Esophagus (tissue), 2 donors: ENCODE results near the gene RELT. TPM values are rescaled to one million over a fixed set of nuclear protein-coding genes. Genes with fewer than 3 reads are reported as not detected.

Experiments used
- H3K27ac ChIP-seq, 2 donors: one replicate each; pipeline ENCODE4 v1.5.1; 2013; ENCODE audit warnings: low read depth in 2 of 2, mild to moderate bottlenecking in 2 of 2, inconsistent platforms in 1 of 2, low read length in 1 of 2, moderate library complexity in 1 of 2
- H3K27me3 ChIP-seq, 2 donors: one replicate each; pipeline ENCODE4 v1.6.1; 2013; ENCODE audit warnings: low read length in 2 of 2, control low read depth in 1 of 2, mild to moderate bottlenecking in 1 of 2; ENCODE audit not compliant: insufficient read depth in 2 of 2, control insufficient read depth in 1 of 2
- H3K36me3 ChIP-seq, 2 donors: one replicate each; pipeline ENCODE4 v1.6.1; 2013; ENCODE audit warnings: low read length in 1 of 2; ENCODE audit not compliant: control insufficient read depth in 2 of 2, insufficient read depth in 2 of 2
- H3K4me1 ChIP-seq, 2 donors: one replicate each; pipeline ENCODE4 v1.6.1; 2013; ENCODE audit warnings: low read length in 1 of 2; ENCODE audit not compliant: control insufficient read depth in 2 of 2, insufficient read depth in 2 of 2
- H3K4me3 ChIP-seq, 2 donors: one replicate each; pipeline ENCODE4 v1.5.1; 2013; ENCODE audit warnings: low read length in 2 of 2, mild to moderate bottlenecking in 2 of 2, low read depth in 1 of 2, moderate library complexity in 1 of 2
- H3K9me3 ChIP-seq, 2 donors: one replicate each; pipeline ENCODE4 v1.6.1; 2013; ENCODE audit warnings: mild to moderate bottlenecking in 2 of 2, low read depth in 1 of 2, low read length in 1 of 2, moderate library complexity in 1 of 2; ENCODE audit not compliant: control insufficient read depth in 2 of 2, insufficient read depth in 1 of 2
- WGBS, 2 donors: extraction: QIAGEN DNeasy Blood & Tissue Kit; methylation state at CpG; one replicate each; pipeline ENCODE4 v1.1.7; 2013; 5-methylcytosine and 5-hydroxymethylcytosine counted together
- polyA plus RNA-seq, 2 donors: library from polyadenylated mRNA; stranded (reverse); fragments of 200-250 nt; gene quantifications; one replicate each; pipeline ENCODE4 v1.2.3, GENCODE V29; 2013
- donor health status: healthy with polysubstance abuse.
- donor health status: Bipolar disorder and iron deficiency.

Gene RELT
- polyA plus RNA-seq, result 1 to 10 TPM; 3.8 to 3.9 TPM

GRCh38 chr11:73376160-73376802 is at the start of gene RELT:
Gene RELT (plus strand): TSS chr11:73376399. CDS start chr11:73389137, 12,738 bp downstream.
- Histone ChIP-seq H3K4me1 (peaks cover 0 to 6% of the 10 kb centered on the region in 2 donors), H3K36me3 (no peaks in the 10 kb centered on the region), H3K4me3 (peak within 1 kb of the TSS; percentile 79 to 82), H3K27ac (peak within 1 kb of the TSS; percentile 79 to 88), H3K27me3 (no peaks in the 10 kb centered on the region), H3K9me3 (no peaks in the 10 kb centered on the region)
- WGBS, 2 donors, result 1% methylated on average over 81 to 96 of the region's 96 CpGs

GRCh38 chr11:73326929-73327811 is 49.0 kb upstream of the RELT start:
- peaks cover 0 to 17% of the 10 kb centered on the region in 2 donors for H3K4me1 ChIP-seq
- 62 to 64% methylated on average over 10 of the region's 10 CpGs for WGBS, 2 donors
- H3K36me3 ChIP-seq, result no peaks in the 10 kb centered on the region
- no peak overlapping the region for H3K4me3 ChIP-seq
- no peaks in the 10 kb centered on the region for H3K27me3 ChIP-seq
- H3K27ac ChIP-seq, result peak overlapping the region in 1 of 2 donors; percentile 26
- H3K9me3 ChIP-seq, result no peaks in the 10 kb centered on the region

GRCh38 chr11:73327812-73328364 is 48.3 kb upstream of the RELT start:
- H3K9me3 ChIP-seq, result no peaks in the 10 kb centered on the region
- H3K4me1 ChIP-seq, result peaks cover 0 to 17% of the 10 kb centered on the region in 2 donors

GRCh38 chr11:73330569-73331093 is 45.6 kb upstream of the RELT start:
- no peaks in the 10 kb centered on the region for H3K36me3 ChIP-seq
- no peak overlapping the region for H3K4me3 ChIP-seq
- no peaks in the 10 kb centered on the region for H3K27me3 ChIP-seq
- no peaks in the 10 kb centered on the region for H3K9me3 ChIP-seq
- peaks cover 4 to 5% of the 10 kb centered on the region in 2 donors for H3K4me1 ChIP-seq
- 61 to 73% methylated on average over 3 of the region's 3 CpGs for WGBS, 2 donors
- H3K27ac ChIP-seq, result peak overlapping the region; percentile 26 to 55

More at GRCh38 chr11:73327812-73328364, 48.3 kb upstream of the RELT start:
- Histone ChIP-seq H3K27me3 (no peaks in the 10 kb centered on the region), H3K36me3 (no peaks in the 10 kb centered on the region), H3K27ac (no peak overlapping the region), H3K4me3 (no peak overlapping the region)
- 69 to 78% methylated on average over 4 of the region's 4 CpGs for WGBS, 2 donors

- H3K4me3 ChIP-seq, result no peak overlapping the region
- H3K27ac ChIP-seq, result peak overlapping the region; percentile 26 to 55
- H3K4me1 ChIP-seq, result peaks cover 4 to 5% of the 10 kb centered on the region in 2 donors
- 56 to 58% methylated on average over 2 to 4 of the region's 4 CpGs for WGBS, 2 donors
- no peaks in the 10 kb centered on the region for H3K36me3 ChIP-seq
- H3K27me3 ChIP-seq, result no peaks in the 10 kb centered on the region
- H3K9me3 ChIP-seq, result no peaks in the 10 kb centered on the region
Observed at GRCh38 chr11:73331138-73331916, 44.9 kb upstream of the RELT start.

GRCh38 chr11:73333173-73333572 is 43.0 kb upstream of the RELT start:
- Histone ChIP-seq H3K9me3 (no peaks in the 10 kb centered on the region), H3K27me3 (no peaks in the 10 kb centered on the region), H3K4me3 (no peak overlapping the region), H3K4me1 (peaks cover 2 to 4% of the 10 kb centered on the region in 2 donors), H3K36me3 (no peaks in the 10 kb centered on the region), H3K27ac (no peak overlapping the region)
- 89 to 93% methylated on average over 11 of the region's 11 CpGs for WGBS, 2 donors

GRCh38 chr11:73333640-73334383 is 42.4 kb upstream of the RELT start:
- H3K4me3 ChIP-seq, result no peak overlapping the region
- H3K4me1 ChIP-seq, result peaks cover 2 to 4% of the 10 kb centered on the region in 2 donors
- no peaks in the 10 kb centered on the region for H3K27me3 ChIP-seq
- H3K27ac ChIP-seq, result peak overlapping the region; percentile 35 to 66
- no peaks in the 10 kb centered on the region for H3K9me3 ChIP-seq
- WGBS, 2 donors, result 71 to 75% methylated on average over 4 of the region's 4 CpGs
- H3K36me3 ChIP-seq, result no peaks in the 10 kb centered on the region

GRCh38 chr11:73334384-73335203 is 41.6 kb upstream of the RELT start:
- H3K36me3 ChIP-seq, result no peaks in the 10 kb centered on the region
- no peaks in the 10 kb centered on the region for H3K27me3 ChIP-seq
- 28 to 39% methylated on average over 6 of the region's 6 CpGs for WGBS, 2 donors
- H3K4me3 ChIP-seq, result no peak overlapping the region
- peaks cover 2 to 4% of the 10 kb centered on the region in 2 donors for H3K4me1 ChIP-seq
- H3K9me3 ChIP-seq, result no peaks in the 10 kb centered on the region
- H3K27ac ChIP-seq, result peak overlapping the region; percentile 35 to 66
